Neural progenitor cell (in vitro differentiated cells): ENCODE data around the gene GPR183. TPM values are rescaled to one million over a fixed set of nuclear protein-coding genes. Genes with fewer than 3 reads are reported as not detected.

ENCODE experiments used
- DNase-seq: peaks from one replicate; pipeline ENCODE4 v3.0.0-alpha.2; 2016; ENCODE audit warnings: low spot score
- H2AFZ ChIP-seq: fragments of 200-600 bp; sonication (generic); replicated peaks from 2 replicates; pipeline ENCODE4 v1.6.1; 2016; ENCODE audit warnings: antibody characterized with exemption
- H3F3A ChIP-seq: fragments of 200-600 bp; sonication (generic); 2 replicates; pipeline ENCODE4 v1.6.1; 2016; ENCODE audit warnings: antibody characterized with exemption, low read depth
- H3K27ac ChIP-seq: fragments of 200-600 bp; sonication (generic); 2 replicates; pipeline ENCODE4 v1.5.1; 2016; ENCODE audit warnings: mild to moderate bottlenecking
- H3K27me3 ChIP-seq: fragments of 200-600 bp; sonication (generic); 2 replicates; pipeline ENCODE4 v1.6.1; 2016; ENCODE audit warnings: mild to moderate bottlenecking, moderate library complexity
- H3K36me3 ChIP-seq: fragments of 200-600 bp; sonication (generic); 2 replicates; pipeline ENCODE4 v1.5.1; 2016
- H3K4me1 ChIP-seq: fragments of 200-600 bp; sonication (generic); 2 replicates; pipeline ENCODE4 v1.6.1; 2016; ENCODE audit warnings: mixed run types
- H3K4me2 ChIP-seq: fragments of 200-600 bp; sonication (generic); 2 replicates; pipeline ENCODE4 v1.6.1; 2016
- H3K4me3 ChIP-seq: fragments of 200-600 bp; sonication (generic); 2 replicates; pipeline ENCODE4 v1.5.1; 2016
- H3K79me2 ChIP-seq: fragments of 200-600 bp; sonication (generic); 2 replicates; pipeline ENCODE4 v1.6.1; 2016; ENCODE audit warnings: low read depth
- H3K9ac ChIP-seq: fragments of 200-600 bp; sonication (generic); 2 replicates; pipeline ENCODE4 v1.6.1; 2016
- H3K9me3 ChIP-seq: fragments of 200-600 bp; sonication (generic); 2 replicates; pipeline ENCODE4 v1.5.1; 2016; ENCODE audit warnings: low read depth
- H4K20me1 ChIP-seq: fragments of 200-600 bp; sonication (generic); 2 replicates; pipeline ENCODE4 v1.6.1; 2016; ENCODE audit warnings: low read depth
- H3K27ac Mint-ChIP-seq: 3 replicates; pipeline ENCODE4 v1.8.0; 2021; ENCODE audit warnings: mixed read lengths
- H3K27me3 Mint-ChIP-seq: 2 replicates; pipeline ENCODE4 v1.8.0; 2022; ENCODE audit warnings: low read depth, mild to moderate bottlenecking, inconsistent platforms, moderate library complexity, mixed read lengths; ENCODE audit not compliant: insufficient read depth
- H3K36me3 Mint-ChIP-seq: 3 replicates; pipeline ENCODE4 v1.8.0; 2021; ENCODE audit warnings: mixed read lengths
- H3K4me1 Mint-ChIP-seq: 3 replicates; pipeline ENCODE4 v1.8.0; 2021; ENCODE audit warnings: mixed read lengths
- H3K4me3 Mint-ChIP-seq: 3 replicates; pipeline ENCODE4 v1.8.0; 2021; ENCODE audit warnings: mild to moderate bottlenecking, moderate library complexity, mixed read lengths
- H3K9me3 Mint-ChIP-seq: 3 replicates; pipeline ENCODE4 v1.8.0; 2020; ENCODE audit warnings: mixed read lengths
- CTCF ChIP-seq: fragments of 200-600 bp; sonication (generic); IDR thresholded peaks from 2 replicates; pipeline ENCODE4 v1.5.1; 2017; ENCODE audit warnings: antibody characterized with exemption, mild to moderate bottlenecking
- EZH2 ChIP-seq: fragments of 200-600 bp; sonication (generic); IDR thresholded peaks from 2 replicates; pipeline ENCODE4 v1.6.1; 2017; ENCODE audit warnings: antibody characterized with exemption, mild to moderate bottlenecking, moderate library complexity
- EZH2phosphoT487 ChIP-seq: fragments of 200-600 bp; sonication (generic); IDR thresholded peaks from 2 replicates; pipeline ENCODE4 v1.6.1; 2017; ENCODE audit warnings: antibody characterized with exemption
- total RNA-seq: library from RNA; depleted of rRNA; stranded (reverse); fragments of >200 nt; gene quantifications from 2 replicates; pipeline ENCODE4 v1.2.3, GENCODE V29; 2015; ENCODE audit warnings: low replicate concordance

The GPR183 gene
- total RNA-seq, 1 donor from 2014 or later, result not detected

- Mint-ChIP-seq H3K36me3 (peaks cover 7% of the 10 kb centered on the region), H3K27ac (no peak overlapping the region), H3K4me3 (no peak overlapping the region), H3K27me3 (peaks cover 1% of the 10 kb centered on the region), H3K9me3 (no peaks in the 10 kb centered on the region), H3K4me1 (peaks cover 11% of the 10 kb centered on the region)
- no peak overlapping the region for H3K4me3 ChIP-seq
- H4K20me1 ChIP-seq, result peaks cover 34% of the 10 kb centered on the region
- peaks cover 12% of the 10 kb centered on the region for H3F3A ChIP-seq
- no peaks in the 10 kb centered on the region for H3K9me3 ChIP-seq
- no peak overlapping the region for H3K9ac ChIP-seq
- DNase-seq, result no peak
- TF ChIP-seq CTCF (no peak), EZH2 (no peak), EZH2phosphoT487 (no peak)
- no peak overlapping the region for H3K4me2 ChIP-seq
- H3K27ac ChIP-seq, result no peak overlapping the region
- H3K4me1 ChIP-seq, result peaks cover 23% of the 10 kb centered on the region
- no peaks in the 10 kb centered on the region for H3K27me3 ChIP-seq
- no peaks in the 10 kb centered on the region for H3K79me2 ChIP-seq
- no peaks in the 10 kb centered on the region for H3K36me3 ChIP-seq
- H2AFZ ChIP-seq, result no peak overlapping the region
Measured at GRCh38 chr13:99282264-99283231, 24.7 kb downstream of the GPR183 start.

GRCh38 chr13:99281811-99282263, 25.4 kb downstream of the GPR183 start:
- Mint-ChIP-seq H3K4me3 (no peak overlapping the region), H3K4me1 (peaks cover 11% of the 10 kb centered on the region), H3K9me3 (no peaks in the 10 kb centered on the region), H3K36me3 (peaks cover 10% of the 10 kb centered on the region), H3K27me3 (peaks cover 2% of the 10 kb centered on the region), H3K27ac (no peak overlapping the region)
- no peak for DNase-seq
- no peak for TF ChIP-seq EZH2
- TF ChIP-seq CTCF, result no peak
- TF ChIP-seq EZH2phosphoT487, result no peak
- peaks cover 24% of the 10 kb centered on the region for H3K4me1 ChIP-seq
- peaks cover 12% of the 10 kb centered on the region for H3F3A ChIP-seq
- no peak overlapping the region for H3K4me3 ChIP-seq
- H3K9me3 ChIP-seq, result no peaks in the 10 kb centered on the region
- no peak overlapping the region for H3K9ac ChIP-seq
- H4K20me1 ChIP-seq, result peaks cover 34% of the 10 kb centered on the region
- H3K4me2 ChIP-seq, result no peak overlapping the region
- no peak overlapping the region for H2AFZ ChIP-seq
- H3K27ac ChIP-seq, result no peak overlapping the region
- H3K36me3 ChIP-seq, result no peaks in the 10 kb centered on the region
- H3K27me3 ChIP-seq, result no peaks in the 10 kb centered on the region
- no peaks in the 10 kb centered on the region for H3K79me2 ChIP-seq

- Mint-ChIP-seq H3K4me3 (no peak overlapping the region), H3K36me3 (peaks cover 10% of the 10 kb centered on the region), H3K27me3 (peaks cover 2% of the 10 kb centered on the region), H3K4me1 (peaks cover 11% of the 10 kb centered on the region), H3K27ac (no peak overlapping the region), H3K9me3 (no peaks in the 10 kb centered on the region)
- H3K9ac ChIP-seq, result no peak overlapping the region
- H3K36me3 ChIP-seq, result no peaks in the 10 kb centered on the region
- TF ChIP-seq EZH2phosphoT487, result no peak
- TF ChIP-seq EZH2, result no peak
- peaks cover 24% of the 10 kb centered on the region for H3K4me1 ChIP-seq
- no peak for DNase-seq
- H3K79me2 ChIP-seq, result no peaks in the 10 kb centered on the region
- no peaks in the 10 kb centered on the region for H3K9me3 ChIP-seq
- H3K27ac ChIP-seq, result no peak overlapping the region
- no peak overlapping the region for H3K4me2 ChIP-seq
- H4K20me1 ChIP-seq, result peaks cover 27% of the 10 kb centered on the region
- no peak overlapping the region for H3K4me3 ChIP-seq
- no peak overlapping the region for H2AFZ ChIP-seq
- H3F3A ChIP-seq, result peaks cover 12% of the 10 kb centered on the region
- no peaks in the 10 kb centered on the region for H3K27me3 ChIP-seq
Measured at GRCh38 chr13:99280166-99280565, 27.0 kb downstream of the GPR183 start.

GRCh38 chr13:99279637-99280036, 27.6 kb downstream of the GPR183 start:
- Mint-ChIP-seq H3K36me3 (peaks cover 10% of the 10 kb centered on the region), H3K4me3 (no peak overlapping the region)
- TF ChIP-seq CTCF, result no peak
- TF ChIP-seq EZH2phosphoT487, result no peak
- TF ChIP-seq EZH2, result no peak

More at GRCh38 chr13:99279637-99280036, 27.6 kb downstream of the GPR183 start:
- H3F3A ChIP-seq, result peaks cover 12% of the 10 kb centered on the region
- no peaks in the 10 kb centered on the region for H3K36me3 ChIP-seq
- DNase-seq, result peak; percentile 27
- no peaks in the 10 kb centered on the region for H3K27me3 ChIP-seq
- H3K27ac ChIP-seq, result no peak overlapping the region
- no peak overlapping the region for H3K27ac Mint-ChIP-seq
- H3K9me3 ChIP-seq, result no peaks in the 10 kb centered on the region
- no peaks in the 10 kb centered on the region for H3K9me3 Mint-ChIP-seq
- H3K4me3 ChIP-seq, result no peak overlapping the region
- no peak overlapping the region for H3K4me2 ChIP-seq
- peaks cover 11% of the 10 kb centered on the region for H3K4me1 Mint-ChIP-seq
- no peak overlapping the region for H2AFZ ChIP-seq
- peaks cover 24% of the 10 kb centered on the region for H3K4me1 ChIP-seq
- peaks cover 25% of the 10 kb centered on the region for H4K20me1 ChIP-seq
- H3K9ac ChIP-seq, result no peak overlapping the region
- H3K79me2 ChIP-seq, result no peaks in the 10 kb centered on the region
- peaks cover 2% of the 10 kb centered on the region for H3K27me3 Mint-ChIP-seq
